G401.6 (cell line): Measurements from ENCODE around the gene B4GALT3.

Experiments
- FAIRE-seq: peaks from 2 replicates; lab custom pipeline; 2012; peaks lifted over from hg19 to GRCh38; lab: Jason Lieb, UNC

Gene B4GALT3

DNA sequence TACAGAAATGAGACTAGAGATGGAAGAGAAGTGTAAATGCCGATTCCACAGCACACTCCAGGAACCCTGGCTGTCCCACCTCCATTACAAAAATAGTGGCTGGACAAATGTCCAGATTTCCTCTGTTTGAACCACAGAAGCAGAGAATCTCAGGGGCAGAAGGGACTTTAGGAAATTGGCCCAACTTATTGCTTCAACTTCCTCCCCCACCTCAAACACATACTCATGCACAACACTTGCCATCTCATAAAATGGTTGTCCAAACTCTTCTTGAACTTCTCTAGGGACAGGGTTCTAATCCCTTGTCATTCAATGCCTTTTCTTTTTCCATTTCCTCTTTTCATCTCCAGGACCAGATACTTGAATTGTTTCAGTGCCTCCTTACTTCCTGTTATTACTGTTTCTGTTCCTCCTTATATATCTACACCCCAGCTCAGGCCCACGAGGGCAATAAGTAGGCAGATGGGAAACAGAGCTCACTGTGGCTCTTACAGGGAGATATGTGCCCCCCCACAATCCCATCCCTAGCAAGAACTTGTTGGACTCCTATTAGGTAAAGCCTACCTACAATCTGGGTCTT lies 8.5 kb upstream of the B4GALT3 start:
- FAIRE-seq = no peak

DNA sequence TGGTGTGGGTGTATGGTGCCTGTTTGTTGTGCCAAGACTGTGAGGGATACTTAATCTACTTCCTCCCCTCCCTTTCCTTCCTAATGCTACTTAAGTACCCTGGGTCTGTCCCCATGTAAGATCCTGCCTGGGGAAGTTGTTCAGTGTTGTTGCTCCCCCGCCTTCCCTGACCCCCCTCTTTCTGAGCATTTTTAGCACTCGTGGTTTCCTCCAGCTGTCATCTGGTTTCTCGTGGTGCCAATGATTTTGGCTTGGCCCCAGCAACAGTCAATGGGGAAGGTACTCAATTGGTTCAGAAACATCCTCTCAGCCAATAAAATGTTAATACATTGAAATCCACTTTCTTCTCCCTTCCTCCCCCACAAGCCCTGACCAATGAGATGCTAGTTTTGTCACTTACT lies 8.0 kb upstream of the B4GALT3 start:
- no peak for FAIRE-seq

DNA sequence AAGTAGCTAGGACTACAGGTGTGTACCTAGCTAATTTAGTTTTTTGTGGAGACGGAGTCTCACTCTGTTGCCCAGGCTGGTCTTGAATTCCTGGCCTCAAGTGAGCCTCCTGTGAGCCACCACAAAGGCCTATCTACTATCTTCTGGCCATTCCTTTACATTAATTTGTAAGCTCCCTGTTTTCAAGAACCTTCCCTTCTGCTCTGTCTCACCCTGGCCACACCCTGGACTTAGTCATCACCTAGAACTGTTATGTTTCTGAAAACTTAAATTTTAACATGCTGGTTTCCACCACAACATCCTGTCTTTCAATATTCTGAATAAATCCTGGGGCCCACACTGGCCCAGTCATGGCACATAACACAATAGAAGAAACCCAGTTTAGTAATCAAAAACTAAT lies 4.9 kb upstream of the B4GALT3 start:
- no peak for FAIRE-seq

DNA sequence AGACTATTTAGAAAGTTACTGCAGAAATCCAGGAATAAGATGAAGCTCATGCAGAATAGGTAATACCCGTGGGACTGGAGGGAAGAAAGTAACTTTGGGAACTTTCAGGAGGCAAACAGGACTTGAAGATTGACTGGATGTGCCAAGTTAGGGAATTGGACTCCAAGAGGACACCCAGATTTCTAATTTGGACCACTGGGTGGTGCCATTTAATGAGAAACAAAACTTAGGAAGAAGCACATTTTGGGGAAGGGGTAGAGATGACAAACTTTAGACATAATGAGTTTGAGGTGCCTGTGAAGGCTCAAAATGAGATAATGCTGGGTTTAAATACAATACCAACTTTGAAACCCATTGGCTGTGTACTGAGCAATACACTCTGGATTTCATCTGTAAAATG lies 3.3 kb upstream of the B4GALT3 start:
- no peak for FAIRE-seq

DNA sequence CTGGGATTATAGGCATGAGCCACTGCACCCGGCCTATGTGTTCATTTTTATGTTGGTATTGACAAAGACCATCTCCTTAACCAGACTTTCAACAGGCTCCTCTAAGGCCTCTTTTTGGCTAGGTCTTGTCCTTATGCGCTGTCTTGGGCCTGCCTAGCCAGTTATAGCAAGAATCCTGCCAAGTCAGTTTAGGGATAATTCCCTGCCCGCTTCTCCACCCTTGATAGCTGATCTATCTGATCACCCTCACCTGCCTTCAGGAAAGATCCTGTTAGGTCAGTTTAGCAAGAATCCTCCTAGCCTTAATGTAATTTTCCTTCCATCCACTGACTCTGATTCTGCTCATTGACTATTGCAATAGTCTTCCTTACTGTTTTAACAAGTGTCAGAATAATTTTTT lies 2.4 kb upstream of the B4GALT3 start:
- FAIRE-seq = no peak

DNA sequence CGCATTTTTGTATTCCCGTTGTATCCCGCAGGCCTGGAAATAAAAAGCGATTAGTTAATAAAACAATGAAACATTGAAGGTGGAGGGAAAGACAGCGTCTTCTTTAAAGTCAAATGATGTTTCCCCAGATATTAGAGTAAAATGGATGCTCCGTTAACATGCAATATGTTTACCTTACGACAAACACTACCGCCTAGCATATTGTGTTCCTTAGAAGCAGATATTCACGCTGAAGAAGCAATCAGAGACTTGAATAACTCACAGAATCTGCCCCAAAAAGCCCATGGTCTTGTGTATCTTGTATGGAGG lies 583 bp upstream of the B4GALT3 start:
- FAIRE-seq = no peak

DNA sequence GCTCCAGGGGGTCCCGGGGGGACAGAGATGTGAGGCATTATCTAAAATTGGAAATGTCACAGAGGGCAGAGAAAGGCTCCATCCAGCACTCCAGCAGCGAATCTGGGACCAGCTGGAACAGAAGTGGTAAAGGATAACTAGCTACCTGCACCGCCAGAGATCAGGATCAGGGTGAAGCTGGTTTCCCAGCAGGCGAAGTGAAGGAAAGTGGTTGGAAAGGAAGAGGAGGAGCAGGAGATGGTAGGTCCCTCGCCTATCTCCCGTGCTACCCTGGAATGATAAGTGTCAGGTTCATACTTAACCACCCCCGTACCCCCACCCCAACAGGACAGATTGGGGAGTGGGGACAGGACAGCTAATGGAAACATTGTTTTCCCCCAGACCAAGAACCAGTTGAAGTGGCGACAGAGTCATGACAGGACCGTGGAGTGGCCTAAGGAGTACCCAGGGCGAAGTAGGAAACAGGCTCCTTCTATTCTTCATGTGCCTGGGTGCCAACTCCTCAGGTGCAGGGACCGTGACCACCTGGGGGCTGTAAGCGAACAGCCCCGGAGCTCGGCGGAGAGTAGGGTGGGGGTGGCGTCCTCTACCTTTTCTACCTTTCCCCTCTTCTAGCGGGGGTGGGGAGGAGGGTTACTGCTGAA lies 717 bp downstream of the B4GALT3 start:
- no peak for FAIRE-seq

DNA sequence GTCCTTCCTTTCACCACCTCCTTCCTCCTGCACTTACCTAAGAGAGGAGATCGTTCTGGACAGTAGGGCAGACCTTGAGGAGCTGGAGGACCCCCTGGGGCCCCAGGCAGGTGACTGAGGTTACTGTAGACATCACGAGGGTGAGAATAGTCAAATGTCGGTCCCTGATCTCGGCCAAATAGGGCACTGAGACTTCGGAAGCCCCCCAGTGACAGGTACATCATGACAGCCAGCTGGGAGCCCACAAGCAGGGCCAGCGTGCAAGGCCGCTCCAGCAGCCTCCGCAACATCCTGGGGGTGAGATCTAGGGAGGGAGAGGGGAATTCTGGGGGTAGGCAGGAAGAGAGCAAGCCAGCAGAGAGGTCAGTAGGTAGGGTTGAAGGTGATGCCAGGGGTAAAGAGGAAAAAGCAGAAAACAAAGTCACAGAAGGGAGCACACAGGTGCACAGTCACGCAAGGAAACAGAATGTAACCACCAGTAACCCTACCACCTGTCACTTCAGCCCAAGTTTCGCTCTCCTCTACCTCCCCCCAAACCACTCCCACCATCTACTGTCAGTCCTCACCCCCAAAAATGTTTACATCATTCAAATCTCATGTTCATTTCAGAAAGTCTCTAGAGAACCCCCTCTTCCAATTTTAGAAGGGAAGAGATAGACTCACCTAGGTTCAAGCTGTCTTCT lies 1.4 kb downstream of the B4GALT3 start:
- no peak for FAIRE-seq

DNA sequence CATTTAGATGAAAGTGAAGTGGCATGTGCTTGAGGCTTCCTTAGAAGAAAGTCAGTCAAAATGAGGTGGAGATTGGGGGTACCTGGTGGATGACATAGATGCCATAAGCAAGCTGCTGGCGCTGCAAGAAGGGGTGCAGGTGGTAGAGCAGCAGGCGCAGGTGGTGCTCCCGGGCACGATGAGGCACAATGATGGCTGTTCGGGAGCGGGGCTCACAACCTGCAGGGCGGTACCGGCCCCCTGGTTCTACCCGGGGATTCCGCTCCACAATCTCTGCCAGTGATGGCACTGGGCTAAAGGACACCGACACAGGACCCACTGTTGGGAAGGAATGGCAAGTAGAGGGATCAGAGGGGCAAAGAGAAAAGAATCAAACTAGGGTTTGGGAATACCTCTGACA lies 2.4 kb downstream of the B4GALT3 start:
- no peak for FAIRE-seq

DNA sequence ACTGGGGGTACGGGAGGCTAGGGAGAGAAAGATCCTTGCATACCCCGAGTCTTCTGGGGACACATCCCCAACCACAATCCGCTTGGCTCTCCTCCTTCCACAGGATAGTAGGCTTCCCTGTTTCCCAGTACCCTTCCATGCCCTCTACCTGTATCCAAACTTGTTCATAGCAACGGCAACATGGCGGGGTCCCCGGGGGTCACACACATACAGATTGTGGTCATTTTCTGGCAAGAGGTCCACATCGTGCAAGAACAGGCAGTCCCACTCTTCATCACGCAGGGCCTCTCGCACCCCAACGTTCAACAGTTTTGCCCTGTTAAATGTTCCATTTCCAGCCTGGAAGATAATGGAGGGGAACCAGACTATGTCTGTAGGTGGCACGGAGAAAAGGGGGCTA lies 3.6 kb downstream of the B4GALT3 start:
- no peak for FAIRE-seq

DNA sequence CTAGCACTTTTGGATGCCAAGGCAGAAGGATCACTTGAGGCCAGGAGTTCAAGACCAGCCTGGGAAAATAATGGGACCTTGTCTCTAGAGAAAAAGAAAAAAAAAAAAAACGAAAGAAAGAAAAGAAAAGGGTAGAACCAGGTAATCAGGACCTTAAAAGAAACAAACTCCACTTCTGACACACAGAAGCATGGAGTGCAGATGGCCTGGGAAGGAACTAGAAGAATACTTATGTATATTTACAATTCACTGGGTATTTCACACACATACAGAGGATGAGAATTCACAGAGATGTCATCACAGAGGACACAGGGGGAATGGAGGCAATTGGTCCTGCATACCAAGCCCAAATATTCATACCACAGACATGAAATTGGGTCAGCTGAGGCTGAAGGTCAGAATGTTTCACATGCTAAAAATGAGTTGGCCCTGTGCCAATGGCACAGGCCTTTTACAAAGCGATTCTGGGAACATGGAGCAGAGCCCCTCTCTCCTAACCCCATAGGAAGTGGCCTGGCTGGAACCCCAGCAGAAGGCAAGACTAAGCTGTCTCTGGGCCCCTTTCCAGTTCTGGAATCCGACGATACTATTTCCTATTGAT lies 4.4 kb downstream of the B4GALT3 start:
- FAIRE-seq = no peak

DNA sequence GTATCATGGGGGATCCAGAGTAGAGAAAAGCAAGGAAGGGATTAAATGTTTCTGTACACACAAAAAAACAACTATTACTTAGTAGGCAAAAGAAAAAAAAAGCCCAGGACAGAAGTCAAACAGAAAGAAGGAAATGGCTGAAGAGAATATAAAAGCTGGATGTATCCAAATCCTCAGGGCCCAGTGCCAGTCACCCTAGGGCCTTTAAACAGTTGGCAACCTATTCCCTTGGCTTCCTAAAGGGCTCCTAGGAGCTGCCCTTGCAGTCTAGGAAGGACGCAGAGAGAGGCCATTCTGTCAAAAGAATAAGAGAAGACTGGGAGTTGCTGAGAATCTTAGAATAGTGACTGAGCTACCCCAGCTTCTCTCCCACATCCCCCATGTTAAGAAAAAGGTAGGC lies 5.0 kb downstream of the B4GALT3 start:
- FAIRE-seq = no peak

DNA sequence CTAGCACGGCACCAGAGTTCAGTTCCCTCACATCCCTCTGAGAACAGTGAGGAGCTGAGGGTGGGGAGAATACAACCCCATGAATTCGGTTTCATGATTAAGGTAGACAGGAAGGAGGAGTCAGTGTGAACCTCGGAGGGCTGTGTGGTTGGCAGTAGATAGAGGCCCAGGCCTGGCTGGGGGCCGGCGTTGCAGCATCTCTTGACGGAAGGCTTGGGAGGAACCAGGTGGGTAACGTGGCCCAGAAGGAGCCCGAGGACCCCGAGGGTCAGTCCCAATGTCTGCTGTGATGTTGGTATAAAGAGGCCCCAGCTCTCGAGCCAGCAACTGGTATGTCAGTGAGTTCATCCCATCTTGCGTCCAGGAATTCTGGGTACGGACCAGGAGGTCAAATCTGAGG lies 5.6 kb downstream of the B4GALT3 start:
- FAIRE-seq = no peak

DNA sequence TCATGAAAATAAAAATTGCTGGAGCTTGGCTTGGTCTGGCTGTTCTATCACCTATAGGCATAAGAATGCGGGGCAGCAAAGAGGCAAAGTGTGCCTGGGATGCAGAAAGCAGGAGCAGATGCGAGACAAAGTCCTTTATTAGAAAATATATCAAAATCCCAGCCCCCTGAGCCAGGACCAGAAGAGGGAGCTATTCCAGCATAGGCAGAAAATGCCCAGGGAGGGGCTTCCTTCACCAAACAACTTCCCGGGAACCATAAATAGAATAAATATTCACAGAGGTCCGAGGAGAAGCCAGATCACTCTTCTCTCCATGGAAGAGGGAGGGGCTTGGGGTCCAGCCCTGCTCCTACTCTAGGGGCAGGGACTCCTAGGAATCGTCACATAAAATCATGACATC lies 6.1 kb downstream of the B4GALT3 start:
- no peak for FAIRE-seq

DNA sequence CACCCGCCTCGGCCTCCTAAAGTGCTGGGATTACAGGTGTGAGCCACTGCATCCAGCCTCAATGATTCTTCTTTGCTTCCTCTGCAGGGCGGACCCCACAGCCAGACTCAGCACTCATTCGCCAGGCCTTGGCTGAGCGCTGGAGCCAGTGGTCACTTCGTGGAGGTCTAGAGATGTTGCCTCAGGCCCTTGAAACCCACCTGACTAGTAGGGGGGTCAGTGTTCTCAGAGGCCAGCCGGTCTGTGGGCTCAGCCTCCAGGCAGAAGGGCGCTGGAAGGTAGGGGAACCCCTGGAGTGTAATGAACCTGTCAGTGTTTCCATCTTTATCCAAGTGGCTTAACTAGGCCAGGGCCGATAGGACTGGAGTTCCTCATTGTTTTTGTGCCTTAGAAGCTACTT lies 8.4 kb downstream of the B4GALT3 start:
- FAIRE-seq = no peak

DNA sequence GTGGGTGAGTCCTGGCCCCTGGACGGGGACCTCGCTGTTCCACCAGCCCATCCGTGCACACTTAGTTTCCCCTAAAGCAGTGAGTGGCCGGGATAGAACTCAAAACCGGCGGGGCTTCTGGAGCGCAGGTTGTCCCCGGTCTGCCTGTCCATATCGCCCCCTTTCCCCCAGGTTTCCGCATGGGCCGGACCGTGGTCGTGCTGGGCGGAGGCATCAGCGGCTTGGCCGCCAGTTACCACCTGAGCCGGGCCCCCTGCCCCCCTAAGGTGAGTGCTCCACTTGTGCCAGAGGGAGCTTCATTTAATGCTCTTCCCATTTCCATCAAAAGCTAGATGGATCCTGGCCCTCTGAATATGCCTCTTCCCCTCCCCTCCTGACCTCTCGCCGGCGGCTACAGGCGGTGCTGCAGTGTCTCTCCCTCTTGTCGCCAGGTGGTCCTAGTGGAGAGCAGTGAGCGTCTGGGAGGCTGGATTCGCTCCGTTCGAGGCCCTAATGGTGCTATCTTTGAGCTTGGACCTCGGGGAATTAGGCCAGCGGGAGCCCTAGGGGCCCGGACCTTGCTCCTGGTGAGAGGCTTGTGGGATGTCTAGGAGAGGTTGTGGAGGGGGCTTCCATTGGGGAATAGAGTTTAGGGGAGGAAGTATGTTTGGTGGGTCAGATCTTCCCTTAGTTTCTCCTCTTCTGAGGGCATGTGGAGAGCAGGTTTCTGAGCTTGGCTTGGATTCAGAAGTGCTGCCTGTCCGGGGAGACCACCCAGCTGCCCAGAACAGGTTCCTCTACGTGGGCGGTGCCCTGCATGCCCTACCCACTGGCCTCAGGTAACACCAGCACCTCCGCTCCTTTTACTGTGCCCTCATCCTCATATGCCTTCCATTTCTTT lies 10.4 kb downstream of the B4GALT3 start:
- no peak for FAIRE-seq

DNA sequence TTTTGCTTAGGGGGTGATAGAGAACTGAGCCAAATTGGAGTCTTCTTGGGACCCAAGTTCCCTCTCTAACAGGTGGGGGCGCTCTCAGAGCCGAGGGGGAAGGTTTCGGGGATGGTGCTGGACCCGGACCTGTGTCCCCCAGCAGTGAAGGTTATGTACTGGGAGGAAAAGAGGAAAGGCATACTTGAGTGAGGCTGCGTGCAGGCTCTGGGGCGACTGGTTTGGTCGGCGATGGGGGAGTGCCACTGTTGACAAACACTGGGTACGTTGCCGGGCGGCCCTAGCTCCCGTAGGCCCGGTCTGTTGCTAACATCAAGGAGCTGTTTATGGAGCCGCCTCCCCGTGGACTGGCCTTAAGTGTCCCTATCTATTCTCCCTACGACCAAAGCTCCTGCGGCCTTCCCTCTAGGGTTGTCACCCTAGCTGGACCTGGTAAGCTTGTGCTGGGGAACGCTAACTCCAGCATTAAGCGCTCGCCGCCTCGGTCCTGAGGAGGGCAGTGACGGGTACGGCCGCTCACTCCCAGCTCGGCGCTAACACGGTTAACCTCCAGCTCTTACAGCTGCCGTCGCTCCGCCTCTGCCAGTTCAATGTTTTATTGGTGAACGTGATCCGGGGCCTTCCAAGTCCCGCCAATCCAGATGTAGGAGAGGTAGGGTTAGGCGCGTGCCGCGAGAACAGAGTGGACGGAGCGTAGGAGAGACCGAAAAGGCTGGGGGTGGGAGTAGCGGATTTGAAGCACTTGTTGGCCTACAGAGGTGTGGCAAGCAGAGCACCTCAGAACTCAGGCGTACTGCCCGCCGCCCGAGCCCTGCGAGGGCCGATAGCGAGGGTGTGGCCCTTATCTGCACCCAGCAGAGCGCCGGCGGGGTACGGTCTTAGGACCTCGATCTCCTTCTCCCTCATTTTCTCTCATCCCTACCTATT lies 11.3 kb downstream of the B4GALT3 start, which contains the start of gene PPOX:
Gene PPOX, plus strand, starts transcription at position 685 of the 927 bp plus-strand sequence. CDS start 422 bp downstream, outside the sequence.
- peak; percentile 98 for FAIRE-seq

DNA sequence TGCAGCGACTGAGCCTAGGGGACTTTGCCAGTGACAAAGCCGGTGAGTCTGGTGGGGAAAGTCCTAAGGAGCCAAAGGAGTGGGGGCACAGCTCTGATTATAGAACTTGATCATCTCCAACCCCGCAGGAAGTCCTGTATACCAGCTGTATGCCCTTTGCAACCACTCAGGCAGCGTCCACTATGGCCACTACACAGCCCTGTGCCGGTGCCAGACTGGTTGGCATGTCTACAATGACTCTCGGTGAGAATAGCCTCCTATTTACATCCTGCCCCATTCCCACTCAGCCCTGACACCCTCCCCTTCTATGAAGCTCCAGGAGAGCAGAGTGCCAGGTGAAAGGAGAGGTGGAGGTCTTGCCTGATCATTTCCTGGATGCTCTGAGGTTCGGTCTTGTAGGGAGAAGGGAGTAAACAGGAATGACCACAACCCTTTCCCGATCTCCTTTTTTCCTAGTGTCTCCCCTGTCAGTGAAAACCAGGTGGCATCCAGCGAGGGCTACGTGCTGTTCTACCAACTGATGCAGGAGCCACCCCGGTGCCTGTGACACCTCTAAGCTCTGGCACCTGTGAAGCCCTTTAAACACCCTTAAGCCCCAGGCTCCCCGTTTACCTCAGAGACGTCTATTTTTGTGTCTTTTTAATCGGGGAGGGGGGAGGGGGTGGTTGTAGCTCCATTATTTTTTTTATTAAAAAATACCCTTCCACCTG lies 12.3 kb downstream of the B4GALT3 start:
- no peak for FAIRE-seq

DNA sequence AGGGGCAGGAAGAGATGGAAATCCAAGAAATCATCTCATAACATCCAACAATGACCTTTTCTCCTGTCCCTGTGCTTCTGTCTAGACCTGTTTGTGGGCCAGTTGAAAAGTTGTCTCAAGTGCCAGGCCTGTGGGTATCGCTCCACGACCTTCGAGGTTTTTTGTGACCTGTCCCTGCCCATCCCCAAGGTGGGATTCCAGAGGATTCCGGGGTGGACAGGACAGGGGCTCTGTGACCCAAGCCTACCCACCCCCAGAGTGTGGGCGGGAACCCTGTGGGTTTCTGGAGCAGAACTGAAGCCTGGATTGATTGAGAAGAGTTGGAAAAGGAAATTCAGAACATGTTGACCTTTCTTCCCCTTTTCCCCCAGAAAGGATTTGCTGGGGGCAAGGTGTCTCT lies 13.5 kb downstream of the B4GALT3 start:
- no peak for FAIRE-seq

DNA sequence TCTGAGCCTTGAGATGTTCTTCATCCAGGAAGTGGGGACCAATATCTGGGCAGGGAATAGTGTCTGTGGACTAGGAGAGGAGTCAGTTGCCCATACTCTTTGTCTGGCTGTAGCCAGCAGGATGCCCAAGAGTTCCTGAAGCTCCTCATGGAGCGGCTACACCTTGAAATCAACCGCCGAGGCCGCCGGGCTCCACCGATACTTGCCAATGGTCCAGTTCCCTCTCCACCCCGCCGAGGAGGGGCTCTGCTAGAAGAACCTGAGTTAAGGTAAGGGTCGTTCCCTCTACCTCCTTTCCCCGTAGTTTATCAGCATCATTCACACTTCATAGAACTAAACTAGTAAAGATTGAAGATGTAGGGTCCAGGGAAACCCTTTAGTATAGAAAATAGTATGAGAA lies 14.5 kb downstream of the B4GALT3 start:
- FAIRE-seq = no peak

DNA sequence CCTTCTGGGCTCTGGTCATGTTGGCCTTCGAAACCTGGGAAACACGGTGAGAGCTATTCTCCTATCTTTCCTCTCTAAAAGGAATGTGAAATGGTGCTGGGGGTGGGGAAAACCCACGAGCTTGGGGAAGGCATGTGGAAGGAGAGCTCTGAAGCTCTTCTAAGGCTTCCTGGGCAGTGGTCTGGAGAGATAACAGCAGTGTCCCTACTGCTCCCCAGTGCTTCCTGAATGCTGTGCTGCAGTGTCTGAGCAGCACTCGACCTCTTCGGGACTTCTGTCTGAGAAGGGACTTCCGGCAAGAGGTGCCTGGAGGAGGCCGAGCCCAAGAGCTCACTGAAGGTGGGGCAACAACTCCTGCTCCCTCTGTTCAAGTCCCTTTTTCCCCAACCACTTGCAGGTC lies 15.3 kb downstream of the B4GALT3 start:
- FAIRE-seq = no peak
